UCSD-AML1 (cell line): Measurements from ENCODE around the gene REX1BD.
"Not testable (repeated sequence)": the region's sequence is repeated elsewhere in the genome, so short reads cannot be mapped to it uniquely, and the experiment has no call there.

Source experiments
- DNase-seq: peaks from one replicate; lab custom pipeline; 2025; ENCODE audit not compliant: unreplicated experiment; lab: John Stamatoyannopoulos, UW

The REX1BD gene

DNA sequence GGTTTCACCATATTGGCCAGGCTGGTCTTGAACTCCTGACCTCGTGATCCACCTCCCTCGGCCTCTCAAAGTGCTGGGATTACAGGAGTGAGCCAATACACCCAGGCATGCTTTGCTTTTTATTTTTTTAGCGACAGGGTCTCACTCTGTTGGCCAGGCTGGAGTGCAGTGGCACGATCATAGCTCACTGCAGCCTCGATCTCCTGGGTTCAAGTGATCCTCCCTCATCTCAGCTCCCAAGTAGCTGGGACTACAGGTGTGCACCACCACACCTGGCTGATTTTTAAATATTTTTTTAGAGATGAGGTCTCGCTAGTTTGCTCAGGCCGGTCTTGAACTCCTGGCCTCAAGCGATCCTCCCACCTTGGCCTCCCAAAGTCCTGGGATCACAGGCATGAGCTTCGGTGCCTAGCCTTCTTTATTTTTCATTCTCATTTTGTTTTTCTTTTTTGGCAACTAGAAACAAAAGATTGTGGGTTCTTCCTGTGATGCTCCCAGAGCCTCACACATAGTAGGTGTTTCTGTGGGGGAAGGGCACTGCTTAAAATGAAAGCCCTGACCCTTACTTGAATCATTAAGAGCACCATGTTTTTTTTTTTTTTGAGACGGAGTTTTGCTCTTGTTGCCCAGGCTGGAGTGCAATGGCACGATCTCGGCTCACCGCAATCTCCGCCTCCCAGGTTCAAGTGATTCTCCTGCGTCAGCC lies 12.2 kb downstream of the REX1BD start:
- DNase-seq, result not testable (repeated sequence)

DNA sequence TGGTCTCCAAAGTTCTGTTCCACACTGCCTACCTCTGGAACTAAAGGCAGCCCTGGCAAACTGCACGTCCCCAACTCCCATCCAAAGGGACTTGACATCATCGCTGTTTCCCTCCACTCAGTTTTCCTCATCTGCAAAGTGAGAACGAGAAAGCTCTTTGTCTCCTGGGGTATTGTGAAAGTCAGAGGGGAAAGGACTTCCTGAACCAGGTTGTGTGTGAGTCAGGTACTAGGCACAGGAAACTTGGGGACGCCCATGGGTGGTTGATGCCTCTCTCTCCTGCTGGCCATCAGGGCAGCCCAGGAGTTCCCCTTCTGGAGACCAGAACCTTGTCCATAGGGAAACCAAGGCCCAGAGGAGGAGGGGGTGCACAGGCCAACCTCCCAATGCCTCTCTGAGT lies 13.3 kb downstream of the REX1BD start:
- DNase-seq, result no peak

DNA sequence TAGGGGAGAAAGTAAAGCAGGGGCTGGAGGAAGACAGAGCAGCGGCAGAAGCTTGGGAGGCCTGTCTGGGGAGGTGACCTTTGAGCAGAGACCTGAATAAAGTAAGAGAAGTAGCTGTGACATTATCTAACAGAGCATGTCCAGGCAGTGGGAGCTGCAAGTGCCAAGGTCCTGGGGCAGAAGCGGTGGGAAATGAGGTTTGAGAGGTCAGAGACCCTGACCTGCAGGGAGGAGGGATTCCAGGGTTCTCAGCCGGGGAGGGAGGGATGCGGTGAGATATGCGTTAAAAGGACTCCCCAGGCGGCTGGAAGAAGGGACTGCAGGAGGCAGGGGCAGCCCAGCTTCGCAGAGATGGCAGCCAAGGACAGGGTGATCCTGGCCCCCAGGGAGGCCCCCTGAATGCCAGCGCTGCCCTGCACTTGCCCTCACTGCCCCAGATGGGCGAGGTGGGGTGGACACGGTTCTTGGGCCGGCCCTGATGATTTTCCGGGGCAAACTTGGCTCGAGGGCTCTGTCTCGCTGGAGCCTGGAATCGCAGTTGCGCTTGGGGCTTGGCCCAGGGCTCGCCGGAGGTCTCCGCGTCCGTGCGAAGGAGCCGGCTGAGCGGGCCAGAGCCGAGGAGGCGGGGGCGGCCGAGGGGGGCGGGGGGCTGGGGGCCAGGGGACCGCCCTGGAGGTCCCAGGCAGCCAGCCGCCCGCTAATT lies 14.8 kb downstream of the REX1BD start:
- no peak for DNase-seq

DNA sequence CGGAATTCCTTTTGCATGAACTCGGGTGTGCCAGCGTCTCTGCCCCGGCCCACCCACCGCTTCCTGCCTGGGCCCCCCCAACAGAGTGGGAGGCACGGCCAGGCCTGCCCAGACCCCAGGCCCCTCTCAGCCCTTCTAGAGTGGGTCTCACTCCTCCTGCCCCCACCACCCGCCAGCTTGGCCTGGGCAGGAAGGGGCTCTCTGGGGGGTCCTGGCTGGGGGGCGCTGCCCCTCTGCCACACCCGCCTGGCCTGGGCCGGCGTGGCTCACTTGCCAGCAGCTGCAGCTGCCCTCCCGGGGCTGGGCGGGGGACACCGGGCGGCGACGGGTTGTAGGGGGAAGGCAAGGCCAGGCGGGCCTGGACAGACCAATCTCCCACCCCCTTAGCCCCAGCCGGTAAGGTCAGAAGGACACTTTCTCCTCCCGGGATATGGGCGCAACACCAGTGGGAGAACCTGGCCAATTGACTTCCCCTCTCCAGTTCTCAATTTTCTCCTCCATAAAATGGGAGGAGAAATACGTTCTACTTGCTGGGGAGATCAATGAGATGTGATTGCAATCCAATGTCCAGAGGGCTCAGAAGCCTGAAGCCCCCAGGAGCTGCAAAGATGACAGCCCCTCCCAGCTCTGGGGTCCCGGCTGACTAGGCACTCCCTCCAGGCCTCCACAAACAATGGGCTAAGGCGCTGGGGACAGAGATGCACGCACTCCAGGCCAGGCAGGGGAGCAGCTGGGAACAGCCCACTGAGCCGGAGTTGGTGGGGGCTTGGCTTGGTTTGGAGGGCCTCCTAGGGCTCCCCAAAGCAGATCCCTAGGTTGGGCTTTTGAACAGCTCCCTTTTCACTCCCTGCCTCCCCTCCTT lies 15.6 kb downstream of the REX1BD start:
- no peak for DNase-seq

DNA sequence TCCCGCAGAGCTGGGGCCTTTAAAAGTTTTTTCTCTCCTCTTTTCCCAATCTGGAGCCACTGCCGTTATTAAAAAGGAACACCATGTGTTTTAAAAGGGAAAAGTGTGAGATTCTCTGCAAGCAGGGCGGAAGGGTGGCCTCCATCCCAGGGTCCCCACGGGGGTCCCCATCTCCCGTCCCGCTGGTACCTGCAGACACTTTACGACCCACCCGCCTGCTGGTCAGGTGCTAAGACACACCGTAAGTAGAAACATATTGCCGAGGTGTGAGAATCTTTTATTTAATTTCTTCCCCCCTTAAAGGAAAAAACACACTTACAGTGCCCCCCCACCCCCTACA lies 16.2 kb downstream of the REX1BD start:
- DNase-seq, result no peak

DNA sequence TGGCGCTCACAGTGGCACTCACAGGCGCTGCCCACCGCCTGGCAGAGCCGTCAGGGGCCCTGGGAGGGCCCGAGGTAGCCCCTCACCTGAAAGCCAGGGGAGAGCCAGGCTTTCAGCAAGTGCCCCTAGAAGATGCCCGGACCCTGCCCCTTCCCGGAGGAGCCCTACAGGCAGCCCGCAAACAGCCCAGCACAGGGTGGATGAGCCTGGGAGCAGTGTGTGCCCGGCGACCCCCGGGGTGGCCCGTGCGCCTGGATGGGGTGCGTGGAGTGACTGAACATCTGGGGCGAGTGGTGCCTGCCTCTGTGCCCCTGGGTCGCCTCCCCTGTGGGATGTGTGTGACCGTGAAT lies 16.6 kb downstream of the REX1BD start:
- DNase-seq, result no peak

DNA sequence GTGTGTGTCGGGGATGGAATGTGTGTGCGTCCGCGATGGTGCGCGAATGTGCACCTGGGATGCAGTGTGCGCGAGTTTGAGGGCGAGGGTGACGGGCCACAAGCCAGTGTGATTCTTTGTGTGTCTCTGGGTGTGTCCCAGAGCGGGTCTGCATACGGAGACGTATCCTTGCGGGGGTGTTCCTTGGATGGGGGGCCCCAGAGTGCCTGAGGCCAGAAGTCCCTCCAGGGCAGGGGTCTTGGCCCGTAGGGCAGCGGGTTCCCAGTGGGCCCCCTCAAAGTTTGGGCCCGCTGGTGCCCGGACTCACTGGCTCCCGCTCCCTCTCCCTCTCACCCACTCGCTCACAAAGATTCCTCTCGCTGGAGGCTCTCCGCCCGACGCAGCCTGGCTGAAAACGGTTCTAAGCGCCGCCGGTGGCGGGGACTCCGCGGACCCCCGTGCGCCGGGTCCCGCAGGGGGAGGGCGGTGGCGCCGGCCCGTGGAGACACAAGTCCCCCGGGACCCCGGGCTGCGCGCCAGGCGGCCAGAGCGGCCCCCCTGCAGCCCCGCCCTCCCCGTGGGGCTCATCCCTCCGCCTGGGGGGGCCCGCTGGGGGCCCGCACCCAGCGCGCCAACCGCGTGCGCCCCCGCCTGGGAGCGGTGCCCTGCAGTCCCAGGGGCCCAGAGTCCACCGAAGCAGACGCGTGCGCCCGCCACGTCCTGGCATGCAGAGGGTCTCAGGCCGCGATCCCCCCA lies 17.1 kb downstream of the REX1BD start:
- DNase-seq, result no peak

DNA sequence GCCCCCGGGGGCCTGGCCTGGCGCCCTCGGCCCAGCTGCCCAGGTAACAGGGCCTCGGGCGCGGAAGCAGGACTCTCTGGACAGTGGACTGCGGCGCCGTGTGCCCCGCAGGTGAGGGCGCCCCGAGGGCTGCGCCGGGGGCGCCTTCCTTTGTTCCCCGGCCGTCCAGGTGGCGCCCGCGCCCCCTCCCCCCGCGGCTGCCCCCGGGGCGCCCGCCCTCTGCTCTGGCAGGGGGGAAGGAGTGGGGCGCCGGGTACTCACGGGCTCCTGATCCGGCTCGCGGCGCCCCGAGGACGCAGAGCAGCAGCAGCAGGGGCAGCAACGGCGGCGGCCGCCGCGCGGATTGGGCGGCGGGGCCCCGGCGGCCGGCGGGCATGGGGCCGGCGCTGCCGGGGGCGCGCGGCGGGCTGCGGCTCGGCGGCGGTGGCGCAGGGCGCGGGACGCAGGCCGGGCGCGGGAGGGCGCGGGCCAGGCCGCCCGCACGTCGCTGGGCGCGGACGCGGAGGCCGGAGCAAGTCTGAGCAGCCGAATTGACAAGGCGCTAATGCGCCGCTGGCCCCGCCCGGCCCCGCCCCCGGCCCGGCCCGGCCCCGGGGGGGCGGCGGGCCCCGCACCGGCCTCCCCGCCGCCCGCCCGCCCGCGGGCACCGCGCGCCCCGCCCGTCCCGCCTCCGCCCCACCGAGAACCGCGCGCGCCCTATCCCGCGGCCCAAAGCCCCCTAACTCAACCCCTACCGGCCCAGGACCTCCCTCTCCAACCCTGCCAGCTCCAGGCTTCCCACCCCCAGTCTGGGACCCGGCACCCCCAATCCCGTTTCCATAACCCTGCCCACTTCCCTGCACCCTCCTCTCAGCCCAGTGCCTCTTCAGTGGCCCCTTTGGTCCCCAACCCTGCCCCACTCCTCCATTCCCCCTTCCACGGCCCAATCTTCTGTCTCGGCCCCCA lies 18.0 kb downstream of the REX1BD start, which contains the start of gene CRLF1:
CRLF1 (minus strand) TSS at position 519 of the 945 bp plus-strand sequence; CDS start at position 376, 143 bp downstream.
- no peak for DNase-seq

DNA sequence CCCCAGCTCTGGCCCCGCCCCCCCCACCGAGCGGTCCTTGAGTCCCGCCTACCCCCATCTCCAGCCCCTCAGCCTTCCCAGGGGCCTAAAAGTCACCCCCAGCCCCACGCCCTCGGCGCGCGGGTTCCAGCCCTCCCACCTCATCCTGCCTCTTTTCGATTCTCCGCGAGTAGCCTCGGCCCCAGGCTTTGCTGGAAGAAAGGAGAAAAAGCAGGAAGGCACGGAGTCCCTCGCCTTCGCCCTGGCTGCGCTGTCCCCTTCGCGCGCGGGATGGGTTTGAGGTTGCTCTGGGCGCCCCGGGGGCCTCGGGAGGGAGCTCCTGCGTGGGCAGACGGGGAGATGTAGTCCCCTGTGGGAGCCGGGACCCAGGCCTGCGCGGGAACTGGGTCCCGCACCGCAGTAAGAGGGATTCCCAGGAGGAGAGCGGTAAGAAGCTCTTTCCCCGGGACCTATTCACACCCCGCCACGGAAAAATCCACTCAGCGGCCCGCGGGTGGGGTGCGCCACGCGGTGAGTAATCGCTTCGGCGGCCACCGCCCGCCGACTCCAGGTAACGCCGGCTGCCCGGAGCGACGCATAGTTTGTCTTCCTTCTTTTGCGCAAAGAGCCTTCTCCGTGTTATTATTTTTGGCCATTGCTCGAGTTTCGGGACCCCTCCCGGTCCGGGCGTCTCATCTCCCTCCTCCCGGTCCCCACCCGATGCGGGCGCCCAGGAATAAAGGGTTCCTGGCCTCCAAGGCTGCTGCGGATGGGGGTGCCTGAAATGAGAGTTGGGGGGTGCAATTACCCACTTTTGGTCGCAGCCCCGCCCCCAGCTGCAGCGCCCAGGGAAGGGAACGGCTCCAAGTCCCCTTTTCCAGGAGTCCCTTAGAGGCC lies 18.9 kb downstream of the REX1BD start:
- DNase-seq, result no peak

DNA sequence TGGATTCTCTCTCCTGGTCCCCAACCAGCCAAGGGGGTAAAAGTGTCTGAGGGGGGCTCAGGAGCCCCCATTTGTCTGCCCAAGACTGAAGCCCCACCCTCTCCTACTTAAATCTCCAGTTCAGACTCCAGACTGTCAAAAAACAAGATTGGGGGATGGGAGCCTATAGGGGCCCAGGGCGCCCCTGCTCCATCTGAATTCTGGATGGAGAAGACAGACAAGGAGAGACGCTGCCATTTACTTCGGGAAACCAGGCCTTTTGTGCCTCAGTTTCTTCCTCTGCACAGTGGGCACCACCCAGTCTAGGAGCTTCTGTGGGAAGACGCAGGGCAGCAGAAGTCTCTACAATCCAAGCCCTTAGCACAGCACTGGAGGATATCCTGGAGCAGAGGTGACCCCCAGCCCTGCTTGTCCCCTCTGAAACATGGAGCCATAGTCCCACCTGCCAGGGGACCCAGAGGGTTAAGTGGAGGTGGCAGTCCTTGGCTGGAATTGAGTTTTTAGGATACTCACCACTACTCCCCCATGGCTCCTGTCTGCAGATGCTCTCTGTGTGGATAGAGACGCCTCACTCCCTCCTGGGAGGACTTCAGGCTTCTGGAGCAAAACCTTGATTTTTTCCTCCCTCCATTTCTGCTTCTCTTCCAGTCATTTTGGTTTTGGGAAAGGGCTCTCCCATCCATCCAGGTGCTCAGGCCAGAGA lies 19.7 kb downstream of the REX1BD start:
- DNase-seq, result no peak

DNA sequence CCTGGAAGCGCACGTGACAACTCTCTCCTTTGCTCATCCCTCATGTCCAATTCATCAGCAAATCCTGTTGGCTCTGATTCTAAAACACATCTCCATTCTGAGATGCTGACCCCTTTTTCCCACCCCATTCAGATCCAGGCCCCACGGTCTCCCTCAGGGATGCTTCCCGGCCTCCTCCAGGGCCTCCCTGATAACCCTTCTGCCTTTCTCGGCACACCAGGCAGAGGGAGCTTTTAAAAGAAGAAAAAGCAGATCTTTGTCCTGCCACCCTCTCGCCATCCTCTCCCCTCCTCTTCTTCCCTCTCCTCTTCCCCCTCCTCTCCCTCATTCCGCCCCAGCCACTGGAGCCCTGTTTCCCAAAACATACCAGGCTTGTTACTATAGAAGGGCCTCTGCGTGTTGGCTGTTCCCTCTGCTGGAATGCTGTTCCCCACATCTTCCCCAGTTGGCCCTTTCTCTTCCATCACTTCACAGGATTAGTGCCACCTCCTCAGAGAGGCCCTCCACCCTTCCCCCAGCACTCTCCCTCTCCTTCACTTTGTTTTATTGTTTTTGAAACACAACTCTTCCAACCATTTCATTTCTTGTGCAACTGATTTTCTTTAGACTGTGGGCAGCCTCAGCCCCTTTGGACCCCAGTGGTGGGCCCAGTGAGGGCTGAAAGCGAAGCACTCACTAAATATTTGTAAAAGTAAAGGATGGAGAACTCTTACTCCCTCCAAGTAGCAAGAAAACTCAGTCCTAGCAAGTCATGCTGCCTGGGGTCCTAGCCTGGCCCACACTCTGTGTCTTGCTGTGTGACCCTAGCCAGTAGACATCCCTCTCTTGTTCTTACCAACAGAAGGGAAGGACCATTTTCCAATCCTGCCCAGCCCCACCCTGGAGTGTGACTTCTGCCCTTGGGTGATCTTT lies 20.5 kb downstream of the REX1BD start:
- no peak for DNase-seq

DNA sequence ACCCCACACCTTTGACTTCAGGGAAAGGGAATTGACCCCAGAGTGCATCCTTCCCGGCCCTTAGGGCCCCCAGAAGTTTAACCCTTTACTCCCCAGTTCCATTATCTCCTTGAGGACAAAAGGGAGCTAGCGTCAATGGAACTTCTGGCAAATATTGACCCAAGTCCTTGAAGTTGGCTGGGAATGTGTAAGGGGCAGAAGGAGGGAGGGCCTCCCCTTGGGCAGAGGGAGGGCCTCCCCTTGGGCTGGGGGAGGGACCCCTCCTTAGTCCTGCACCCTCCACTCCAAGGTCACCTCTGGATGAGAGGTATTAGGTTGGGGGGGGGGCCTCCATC lies 21.1 kb downstream of the REX1BD start:
- no peak for DNase-seq

DNA sequence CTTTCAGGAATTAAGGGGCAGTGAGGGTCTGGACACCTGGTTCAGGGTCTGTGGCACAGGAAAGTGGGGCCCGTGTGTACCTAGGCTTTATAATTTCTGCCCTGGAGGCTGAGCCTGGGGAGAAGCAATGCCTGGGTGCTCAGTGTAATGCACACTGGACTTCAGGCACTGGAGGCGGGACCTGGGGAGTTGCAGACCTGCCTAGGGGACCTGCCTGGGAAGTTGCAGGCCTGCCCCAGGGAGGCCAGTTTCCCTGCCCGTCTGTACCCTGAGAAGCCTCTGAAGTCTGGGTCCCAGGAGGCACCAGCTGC lies 21.6 kb downstream of the REX1BD start:
- no peak for DNase-seq

DNA sequence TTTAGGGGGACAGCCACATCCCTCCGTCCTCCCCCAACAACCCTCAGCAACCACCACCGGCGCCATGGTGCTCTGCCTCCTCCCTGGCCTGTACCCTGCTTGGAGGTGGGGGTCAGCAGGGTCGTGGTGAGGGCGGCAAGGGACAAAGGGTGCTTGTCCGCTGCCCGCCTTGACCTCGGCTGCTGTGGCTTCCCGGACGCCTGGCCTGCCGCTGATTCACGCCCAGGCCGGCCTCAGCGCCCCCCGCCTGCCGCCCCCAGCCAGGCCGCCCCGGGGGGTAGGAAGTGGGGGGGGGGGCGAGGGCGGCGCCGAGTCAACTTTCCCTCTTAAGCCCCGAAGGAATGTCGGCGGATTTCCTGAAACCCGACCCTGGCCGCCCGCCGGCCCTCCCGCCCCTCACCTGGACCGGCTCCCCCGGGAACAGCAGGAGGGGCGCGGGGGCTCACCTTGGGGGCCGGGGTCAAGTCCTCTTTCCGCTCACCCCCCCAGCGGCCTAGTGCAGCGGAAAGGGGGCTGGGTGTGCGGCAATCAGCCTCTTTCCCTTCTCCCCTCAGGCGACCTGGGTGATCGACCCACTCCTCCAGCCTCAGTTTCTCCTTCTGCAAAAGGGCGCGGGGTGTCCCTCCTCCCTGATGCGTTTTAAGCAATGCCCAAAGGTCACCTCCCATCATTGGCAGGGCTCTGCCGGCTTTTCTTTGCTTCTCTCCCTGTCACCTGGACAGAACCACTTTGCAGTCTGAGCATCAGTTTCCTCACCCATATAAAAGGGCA lies 22.1 kb downstream of the REX1BD start:
- DNase-seq, result no peak

DNA sequence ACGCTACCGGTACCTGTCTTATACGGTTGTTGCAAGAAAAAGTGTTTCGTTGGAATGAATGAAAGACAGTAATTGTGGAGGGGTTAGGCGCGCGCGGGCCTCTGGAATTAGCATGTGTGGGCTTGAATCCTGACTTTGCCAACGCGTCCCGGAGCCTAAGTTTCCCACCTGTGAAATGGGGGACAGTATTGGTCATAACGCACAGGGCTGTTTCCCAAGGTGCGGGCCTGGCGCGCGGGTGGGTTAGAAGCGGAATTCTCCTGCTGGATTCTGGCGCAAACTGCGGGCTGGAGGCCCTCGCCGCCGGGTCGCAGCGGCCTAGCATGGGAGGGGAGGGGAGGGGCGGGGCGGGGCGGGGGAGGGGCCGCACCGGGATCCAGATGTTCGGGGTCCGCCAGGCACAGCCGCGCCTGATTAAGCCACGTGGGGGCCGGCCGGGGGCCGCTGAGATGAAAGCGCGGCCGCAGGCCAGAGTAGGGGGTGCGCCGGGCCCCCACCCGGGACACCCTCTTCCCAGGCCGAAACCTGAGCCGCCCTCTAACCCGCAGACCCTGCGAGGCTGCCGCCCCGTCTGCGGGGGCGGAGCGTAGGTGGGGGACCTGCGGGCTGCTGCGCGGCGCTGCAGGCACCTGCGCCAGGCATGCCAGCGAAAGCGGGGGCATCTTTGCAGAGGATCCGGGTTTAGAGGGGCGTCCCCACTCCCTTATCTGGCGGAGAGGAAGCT lies 22.9 kb downstream of the REX1BD start:
- DNase-seq, result no peak

DNA sequence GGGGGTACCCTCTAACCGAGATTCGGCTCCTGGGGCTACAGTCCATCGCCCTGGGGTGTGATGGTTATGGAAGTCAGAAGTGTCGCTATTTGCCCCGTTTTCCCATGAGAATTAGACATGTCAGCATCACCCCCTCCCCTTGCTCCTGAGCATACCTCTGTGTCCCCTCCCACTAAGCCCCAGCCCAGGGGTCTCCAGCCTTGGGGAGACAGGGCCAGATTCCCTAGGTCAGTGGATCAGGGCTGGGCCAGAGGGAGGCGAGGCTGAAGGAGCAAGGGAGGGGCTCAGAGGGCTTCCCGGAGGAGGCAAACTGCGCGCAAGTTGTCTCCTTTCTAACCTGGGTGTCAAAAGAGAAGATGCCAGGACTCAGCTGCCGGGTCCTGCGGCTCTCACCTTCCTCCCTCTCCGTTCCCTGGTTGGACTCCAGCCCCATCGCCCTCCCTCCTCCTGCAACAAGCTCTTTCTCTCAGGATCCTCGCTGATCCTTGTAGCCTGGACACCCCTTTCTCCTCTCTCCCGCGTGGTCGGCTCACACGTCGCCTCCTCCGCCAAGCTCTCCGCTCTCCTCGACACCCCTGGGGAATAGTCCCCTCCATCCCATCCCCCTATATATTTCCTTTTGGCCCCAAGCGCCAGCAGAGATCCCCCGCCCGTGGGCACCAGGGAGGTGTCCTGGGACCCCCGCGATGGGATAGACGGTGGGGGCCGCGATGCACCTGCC lies 23.6 kb downstream of the REX1BD start:
- no peak for DNase-seq
